Measurements from ENCODE around the gene SNW1.
"Not testable (repeated sequence)": the region's sequence is repeated elsewhere in the genome, so short reads cannot be mapped to it uniquely, and the experiment has no call there.

DNA sequence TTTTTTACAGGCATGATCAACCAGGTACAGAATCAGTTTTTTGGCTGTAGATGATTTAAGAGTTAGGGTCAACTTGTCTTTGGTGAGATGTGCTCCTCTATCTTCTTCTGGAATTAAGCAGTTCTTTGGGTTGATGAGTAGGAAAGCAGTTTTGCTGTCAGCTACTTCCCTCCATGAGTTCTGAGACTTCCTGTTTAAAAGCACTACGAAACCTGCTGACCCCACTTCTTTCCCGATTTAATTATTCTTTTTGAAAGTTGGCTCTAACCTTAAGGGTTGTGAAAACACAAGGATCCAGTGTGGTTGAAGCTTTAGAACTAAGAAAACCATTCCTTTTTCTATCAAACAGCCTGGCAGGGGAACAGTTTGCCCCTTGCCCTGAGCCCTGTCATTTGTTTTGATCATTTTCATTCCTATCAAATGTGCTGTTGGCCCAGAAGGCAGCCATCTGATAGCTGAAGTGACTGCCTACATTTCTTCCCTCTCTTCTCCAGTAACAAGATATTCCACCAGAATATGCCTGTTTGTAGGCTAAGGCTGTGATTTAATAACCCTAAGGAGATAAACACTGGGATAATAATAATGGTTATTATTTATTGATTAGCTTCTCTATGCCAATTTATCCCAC lies 7.6 kb upstream of the SNW1 start:
- TF ChIP-seq POLR2A, CTCF (IDR thresholded peaks at IDR 0.05): not testable (repeated sequence)
